GM04504 (cell line): ENCODE data around the gene BEST1.

Source experiments
- DNase-seq: peaks from one replicate; pipeline ENCODE4 v3.0.0-alpha.2; 2012; ENCODE audit warnings: low read depth

Gene BEST1

DNA sequence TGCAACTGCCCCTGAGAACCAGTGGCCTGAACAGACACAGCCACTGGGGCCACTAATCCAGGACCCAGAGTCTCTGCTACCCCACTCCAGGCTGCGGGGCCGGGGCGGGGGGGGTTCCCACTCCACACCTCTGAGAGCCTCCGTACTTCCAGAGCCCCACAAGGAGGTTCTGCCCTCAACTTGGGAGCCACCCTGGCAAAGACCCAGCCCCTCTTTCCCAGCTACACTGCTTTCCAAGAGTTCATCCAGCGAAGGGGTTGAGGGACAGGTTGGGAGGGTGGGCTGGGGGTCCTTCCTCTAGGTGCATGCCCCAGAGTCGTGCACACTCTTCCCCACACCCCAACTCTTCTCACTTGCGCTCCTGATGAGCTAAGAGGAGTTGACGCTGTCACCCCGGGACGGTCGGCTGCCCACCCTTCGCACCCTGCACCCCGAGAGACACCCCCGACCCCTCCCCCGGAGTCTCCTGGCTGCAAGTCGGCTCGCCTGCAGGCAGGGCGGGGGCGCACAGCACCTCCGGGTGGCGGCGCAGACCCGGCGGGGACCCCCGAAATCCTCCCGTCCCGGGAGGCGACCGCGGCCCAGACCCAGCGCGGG, 33.3 kb upstream of the BEST1 start:
- no peak for DNase-seq

DNA sequence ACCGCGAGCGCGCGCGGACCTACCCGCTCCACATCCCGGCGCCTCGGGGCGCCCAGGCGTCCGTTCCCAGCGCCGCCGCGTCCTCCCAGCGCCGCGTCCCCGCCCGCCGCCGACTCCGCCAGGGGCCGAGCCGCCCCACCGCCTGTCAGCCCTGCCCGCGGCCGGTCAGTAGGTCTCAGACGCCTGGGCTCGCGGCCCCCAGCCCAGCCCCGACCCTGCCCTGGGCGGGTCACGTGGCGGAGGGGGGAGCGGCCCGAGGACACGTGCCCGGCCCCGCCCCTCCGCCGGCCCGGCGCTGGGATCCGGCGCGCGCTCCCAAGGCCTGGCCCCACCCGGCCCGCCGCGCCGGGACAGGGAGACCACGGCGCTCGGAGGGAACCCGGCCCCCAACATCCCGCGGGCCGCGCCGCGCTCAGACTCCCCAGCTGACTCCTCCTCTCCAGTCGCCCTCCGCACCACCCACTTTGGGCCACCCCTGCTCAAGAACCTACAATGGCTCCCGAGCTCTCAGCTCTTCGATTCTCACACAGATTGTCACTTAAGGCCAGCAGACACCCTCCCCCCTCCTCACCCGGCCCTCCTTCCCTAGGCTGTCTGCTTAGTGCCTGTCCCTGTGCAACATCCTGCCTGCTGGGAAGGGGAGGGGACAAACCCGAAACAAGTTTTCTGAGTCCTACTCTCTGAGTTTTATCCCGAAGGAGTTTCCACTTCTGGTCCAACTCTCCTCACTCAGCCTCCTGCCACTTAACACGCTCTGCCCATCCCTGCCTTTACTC, 32.6 kb upstream of the BEST1 start, which contains the start of gene RAB3IL1:
Gene RAB3IL1 (minus strand): TSS at position 233 of the 776 bp plus-strand sequence. CDS start 199 bp downstream, at position 34.
- no peak for DNase-seq

DNA sequence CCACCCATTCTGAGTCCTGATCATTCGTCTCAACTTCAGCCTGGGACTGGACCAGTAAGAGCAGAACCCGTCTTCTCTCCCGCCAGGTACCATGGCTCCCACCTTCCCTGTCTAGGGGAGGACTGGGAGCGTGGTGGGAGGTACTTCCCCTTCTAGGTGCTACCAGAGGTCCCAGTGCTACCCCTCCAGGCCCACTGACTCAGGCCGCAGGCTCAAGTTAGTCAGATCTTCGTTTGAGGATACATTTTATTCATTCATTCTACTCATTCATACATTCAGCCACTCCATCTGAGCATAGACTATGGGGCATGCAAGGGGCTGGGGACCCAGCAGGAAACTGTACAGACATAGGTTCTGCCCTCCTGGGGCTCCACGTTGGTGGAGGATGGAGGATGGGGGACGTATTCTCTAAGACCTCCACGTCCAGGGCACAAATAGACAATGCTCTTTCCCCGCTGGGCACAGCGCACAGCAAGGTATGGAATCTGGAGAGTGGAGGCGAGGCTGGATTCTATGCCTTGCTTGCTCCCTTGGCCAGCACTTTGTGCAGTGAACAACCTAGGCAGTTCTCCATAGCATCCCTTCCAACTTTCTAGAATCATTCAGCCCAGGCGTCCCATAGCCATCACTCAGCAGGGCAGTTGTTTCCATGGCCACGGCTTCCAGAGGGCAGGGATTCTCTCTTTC, 31.8 kb upstream of the BEST1 start:
- no peak for DNase-seq

DNA sequence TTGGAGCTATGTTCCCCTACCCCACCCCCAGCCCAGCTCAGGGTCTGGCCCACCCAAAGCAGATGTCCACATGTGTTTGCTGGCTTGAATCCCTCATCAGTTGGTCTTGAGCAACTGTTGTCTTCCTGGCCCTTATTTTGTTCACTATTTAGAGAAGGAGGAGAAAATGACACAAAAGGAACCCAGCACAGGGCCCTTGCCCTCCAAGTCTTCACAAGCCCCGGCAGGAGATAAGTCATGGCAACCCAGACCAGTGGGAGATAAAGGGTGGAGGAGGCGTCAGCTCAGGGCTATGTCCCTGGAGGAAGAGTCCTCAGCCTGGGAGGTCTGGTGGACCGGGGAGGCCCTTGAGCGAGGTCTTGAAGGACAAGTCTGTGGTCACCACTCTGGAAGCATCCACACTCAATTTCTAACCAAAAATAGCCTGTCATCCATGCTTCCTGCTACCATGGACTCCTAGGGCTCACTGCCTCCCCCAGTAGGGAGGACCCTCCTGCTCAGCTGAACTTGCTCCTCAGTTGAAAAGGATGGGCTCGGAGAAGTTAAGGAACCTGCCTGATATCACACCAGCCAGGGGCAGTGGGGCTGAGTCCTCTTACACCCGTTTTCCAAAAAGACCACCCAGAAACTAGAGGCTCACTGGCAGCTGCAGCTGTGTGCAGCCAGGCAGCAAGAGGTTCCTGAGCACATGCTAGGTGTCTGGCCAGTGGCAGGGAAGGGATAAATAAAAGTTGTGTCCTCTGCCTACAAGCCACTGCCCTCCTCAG, 31.0 kb upstream of the BEST1 start:
- DNase-seq, result no peak

DNA sequence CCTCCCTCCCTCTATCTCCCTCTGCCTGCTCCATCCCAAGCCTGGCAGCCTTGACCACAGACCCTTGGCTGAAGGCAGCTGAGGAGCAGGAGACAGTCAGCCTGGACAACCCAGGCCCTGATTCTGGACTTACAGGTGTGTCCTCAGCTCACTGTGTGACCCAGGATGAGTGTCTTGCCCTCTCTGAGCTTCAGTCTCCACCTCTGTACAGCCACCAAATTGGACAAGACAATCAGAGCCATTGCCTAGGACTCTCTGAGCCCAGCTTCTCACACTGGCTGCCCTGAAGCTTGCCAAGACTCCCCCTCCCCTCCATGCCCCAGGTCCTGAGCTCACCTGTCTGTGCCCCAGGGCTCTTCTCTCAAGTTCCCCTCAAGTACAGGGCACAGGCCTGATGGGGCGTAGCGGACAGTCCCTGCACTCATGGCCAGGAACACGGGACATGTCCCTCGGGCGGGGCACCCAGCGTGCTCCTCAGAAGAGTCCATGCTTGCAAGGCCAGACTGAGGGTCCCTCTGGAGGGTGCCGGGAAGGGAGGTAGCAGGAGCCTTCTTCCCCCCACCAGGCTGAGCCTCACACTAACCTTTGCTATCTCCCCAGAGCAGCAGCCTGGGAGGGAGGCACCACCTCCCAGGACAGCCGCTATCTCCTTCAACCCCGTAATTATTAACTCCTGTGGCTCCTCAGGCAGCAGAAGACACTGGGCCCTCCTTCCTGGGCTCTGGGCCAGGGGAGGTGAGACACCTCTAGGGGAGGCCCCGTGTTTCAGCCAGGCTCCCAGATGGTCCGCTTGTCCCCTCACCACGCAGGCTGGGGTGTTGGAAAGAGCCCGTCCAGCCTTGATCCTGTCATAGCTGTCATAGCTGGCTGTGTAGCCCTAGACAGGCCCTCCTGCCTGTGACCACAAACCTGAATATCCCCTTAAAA, 30.2 kb upstream of the BEST1 start:
- DNase-seq, result no peak

DNA sequence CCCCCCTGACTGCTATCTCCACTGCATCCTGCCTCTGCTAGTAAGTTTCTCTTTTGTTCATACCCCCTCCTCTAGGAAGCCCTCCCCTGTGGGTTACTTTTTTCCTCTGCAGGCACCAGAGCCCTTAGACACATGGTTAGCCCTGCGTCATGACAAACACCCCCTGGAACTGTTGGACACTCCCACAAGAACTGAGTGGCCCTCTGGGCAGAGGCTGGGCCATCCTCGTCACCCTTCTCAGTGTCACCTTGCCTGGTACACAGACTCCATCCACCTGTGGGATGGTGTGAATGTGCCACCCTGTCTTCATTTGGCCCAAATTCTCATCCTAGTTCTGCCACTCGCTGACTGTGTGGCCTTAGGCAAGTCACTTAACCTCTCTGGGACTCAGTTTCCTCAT, 28.7 kb upstream of the BEST1 start:
- no peak for DNase-seq

DNA sequence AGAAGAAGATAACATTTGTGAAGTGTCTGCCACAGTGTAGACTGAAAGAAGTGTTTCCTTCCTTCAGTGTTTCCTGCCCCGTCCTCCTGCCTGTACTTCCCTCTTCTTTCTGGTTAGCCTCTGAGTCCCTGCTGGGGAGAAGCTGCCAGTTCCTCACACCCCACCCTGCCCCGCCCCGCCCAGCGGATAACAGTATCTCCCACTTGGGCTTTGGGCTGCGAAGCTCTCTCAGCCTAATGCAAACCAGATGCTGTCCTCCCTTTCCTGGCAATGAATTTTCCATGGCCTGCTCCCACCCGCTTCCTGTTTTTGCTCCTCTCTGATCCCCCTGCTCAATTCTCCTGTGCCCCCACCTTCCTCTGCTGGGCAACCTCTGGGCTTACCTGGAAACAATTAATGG, 27.6 kb upstream of the BEST1 start:
- peak; percentile 50 for DNase-seq

DNA sequence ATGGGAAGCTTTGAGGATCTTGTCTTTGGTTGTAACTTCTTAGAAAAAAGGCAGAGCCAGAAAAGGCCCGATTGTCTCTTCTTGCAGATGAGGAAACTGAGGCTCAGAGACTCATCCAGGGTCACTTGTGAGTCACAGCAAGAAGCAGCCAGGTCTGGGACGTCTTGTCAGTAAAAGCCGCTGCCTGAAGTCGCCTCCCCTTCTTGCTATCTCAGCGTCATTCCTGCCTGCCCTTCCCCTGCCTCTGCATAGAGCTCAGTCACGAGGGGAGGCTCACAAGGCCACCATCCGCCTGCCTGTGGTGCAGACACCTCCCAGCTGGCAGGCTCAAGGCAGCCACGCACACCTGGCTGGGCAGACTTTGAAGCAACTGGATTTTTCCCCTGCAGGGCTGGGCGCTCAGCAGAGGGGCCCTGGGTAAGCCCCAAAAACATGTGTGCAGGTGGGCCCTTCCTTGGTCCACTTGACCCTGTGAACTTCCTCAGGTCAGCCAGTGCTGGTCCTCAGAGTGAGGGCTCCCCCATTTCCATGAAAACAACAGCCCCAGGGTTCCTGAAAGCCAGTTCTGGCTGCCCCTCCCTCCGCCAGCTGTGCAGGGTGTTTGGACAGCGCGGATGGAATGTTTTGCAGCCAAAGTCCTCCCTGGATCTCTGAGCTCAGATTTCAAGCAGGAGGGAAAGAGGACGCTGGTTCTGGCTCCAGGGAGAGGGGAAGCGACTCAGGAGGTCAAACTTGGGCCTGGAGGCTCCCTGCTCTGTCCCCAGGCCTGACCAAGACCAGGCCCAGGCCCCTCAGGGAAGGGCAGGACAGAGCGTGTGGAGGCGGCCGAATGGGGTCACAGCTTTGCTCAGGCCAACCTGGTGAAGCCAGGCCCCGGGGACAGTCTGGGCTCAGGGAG, 26.7 kb upstream of the BEST1 start:
- no peak for DNase-seq

DNA sequence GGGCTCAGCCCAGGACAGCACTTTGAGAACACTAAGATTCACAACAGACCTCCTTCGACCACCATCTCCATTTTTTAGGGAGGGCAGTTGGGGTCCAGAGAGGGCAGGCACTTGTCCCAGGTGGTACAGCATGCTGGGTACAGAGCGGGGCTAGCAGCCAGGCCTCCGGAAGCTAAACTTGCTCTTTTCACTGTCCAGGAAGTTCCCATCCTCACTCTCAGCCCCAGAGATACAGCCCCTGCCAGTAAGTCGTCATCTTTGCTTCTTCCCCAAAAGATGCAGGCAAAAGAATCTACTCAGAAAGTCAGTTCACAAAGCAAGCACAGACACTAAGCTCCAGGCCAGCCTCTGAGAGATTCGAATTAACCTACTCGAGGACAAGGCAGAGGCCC, 26.1 kb upstream of the BEST1 start:
- DNase-seq, result no peak

DNA sequence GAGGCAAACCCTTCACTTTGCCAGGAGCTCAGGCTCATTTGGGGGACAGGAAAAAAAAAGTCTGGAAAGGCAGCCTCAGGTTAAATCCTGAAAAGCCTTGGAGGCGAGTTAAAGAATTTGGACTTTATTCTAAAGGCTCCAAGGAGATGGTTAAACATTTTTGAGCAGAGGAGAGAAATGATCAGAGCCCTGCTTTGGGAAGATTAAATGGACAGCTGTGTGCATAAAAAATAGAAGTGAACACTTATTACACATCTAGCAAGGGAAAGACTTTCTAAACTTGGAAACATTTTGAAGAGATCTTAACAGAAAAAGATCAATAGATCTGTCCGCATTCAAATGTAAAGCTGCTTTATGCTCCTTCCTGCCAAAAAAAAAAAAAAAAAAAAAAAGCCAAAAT, 24.4 kb upstream of the BEST1 start:
- DNase-seq, result no peak

DNA sequence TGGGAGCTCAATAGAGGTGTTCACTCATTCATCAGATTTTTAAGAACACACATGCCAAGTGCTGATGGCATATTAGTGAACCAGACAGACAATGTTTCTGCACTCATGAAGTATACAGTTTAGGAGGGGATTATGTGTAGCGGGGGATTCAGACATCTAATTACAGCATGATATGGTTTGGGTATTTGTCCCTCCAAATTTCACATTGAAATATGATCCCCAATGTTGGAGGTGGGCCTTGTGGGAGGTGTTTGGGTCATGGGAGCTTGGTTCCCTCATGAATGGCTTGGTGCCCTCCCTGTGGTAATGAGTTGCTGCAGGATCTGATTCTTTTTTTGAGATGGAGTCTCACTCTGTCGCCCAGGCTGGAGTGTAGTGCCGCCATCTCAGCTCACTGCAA, 23.9 kb upstream of the BEST1 start:
- DNase-seq, result no peak

DNA sequence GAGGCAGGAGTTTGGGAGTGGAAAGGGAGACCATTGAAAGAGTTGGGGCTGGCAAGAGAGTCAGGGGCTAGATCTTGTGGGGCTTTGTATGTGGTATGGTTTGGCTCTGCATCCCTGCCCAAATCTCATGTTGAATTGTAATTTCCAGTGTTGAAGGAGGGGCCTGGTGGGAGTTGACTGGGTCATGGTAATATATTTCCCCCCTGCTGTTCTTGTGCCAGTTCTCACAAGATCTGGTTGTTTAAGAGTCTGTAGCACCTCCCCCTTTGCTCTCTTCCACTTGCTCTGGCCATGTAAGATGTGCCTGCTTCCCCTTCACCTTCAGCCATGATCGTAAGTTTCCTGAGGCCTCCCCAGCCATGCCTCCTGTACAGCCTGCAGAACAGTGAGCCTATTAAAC, 22.6 kb upstream of the BEST1 start:
- DNase-seq, result no peak

DNA sequence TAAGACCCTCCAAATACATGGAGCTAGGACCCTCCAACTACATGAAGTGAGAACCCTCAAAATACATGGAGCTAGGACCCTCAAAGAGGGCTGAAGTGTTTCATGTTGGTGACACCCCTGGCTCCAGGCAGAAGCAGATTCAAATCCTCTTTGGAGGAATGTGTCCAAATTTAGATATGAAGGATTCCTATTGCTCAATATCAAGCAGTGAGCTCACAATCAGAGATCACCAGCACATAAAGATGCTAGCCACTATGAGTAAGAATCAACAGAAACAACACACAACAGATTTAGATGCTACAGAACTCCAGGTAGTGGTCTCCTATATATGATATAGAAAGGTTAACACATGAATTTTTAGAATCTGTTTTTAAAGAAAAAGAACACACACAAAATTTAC, 21.5 kb upstream of the BEST1 start:
- DNase-seq, result no peak

DNA sequence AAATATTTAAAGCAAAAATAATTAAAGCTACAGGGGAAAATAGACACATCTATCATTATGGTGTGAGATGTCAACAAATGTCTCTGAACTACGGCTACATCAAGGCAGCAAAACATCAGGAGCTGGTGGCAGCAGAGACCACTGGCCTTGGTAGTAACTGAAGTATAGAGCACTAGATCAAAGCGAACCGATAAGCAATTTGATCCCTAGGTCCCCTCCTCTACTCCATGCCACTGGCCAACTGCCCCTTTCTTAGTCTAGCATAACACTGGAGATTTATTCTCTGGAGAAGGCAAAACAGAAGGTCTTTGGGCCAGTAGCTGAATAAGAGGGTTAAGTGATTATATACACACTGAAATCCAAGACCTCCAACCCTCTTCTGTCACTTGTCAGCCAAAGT, 19.2 kb upstream of the BEST1 start:
- DNase-seq, result no peak

DNA sequence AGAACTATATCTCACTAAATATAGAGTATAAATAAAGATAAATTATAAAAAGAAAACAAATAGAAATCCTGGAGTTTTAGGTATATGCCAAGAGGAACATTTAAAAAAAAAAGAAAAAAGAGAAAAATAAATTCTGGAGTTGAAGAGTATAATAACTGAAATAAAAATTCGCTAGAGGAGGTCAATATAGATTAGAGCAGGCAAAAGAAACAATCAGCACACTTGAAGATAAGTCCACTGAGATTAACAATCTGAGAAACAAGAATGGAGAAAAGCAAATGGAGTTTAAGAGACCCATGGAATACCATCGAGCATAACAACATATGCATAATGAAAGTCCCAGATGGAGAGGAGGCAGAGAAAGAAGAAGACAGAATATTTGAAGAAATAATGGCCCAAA, 14.3 kb upstream of the BEST1 start:
- no peak for DNase-seq

DNA sequence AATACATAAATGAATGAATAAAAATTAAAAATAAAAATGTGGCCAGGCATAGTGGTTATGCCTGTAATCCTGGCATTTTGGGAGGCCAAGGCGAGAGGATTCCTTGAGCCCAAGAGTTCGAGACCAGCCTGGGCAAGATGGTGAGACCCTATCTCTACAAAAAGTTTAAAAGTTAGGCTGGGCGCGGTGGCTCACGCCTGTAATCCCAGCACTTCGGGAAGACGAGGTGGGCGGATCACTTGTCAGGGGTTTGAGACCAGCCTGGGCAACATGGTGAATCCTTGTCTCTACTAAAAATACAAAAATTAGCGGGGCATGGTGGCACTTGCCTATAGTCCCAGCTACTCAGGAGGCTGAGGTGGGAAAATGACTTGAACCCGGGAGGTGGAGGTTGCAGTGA, 9.7 kb upstream of the BEST1 start:
- no peak for DNase-seq

DNA sequence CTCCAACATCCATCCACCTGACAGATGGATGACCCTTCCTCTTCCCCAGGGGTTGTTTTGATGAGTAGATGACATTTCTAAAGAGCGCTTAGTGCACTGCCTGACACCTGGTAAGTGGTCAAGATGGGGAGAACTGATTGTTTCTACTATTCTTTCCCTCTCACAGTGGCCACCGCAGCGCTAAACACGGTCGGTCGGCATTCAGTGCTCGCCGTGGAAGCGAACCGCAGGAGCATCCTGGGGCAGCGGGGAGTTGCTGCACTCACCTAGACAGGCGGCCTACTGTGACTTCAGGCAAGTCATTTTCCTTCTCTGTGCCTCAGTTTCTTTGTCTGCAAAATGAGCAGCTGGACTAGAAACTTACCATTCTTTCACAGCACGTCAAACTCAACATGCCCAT, 5.0 kb upstream of the BEST1 start:
- no peak for DNase-seq

DNA sequence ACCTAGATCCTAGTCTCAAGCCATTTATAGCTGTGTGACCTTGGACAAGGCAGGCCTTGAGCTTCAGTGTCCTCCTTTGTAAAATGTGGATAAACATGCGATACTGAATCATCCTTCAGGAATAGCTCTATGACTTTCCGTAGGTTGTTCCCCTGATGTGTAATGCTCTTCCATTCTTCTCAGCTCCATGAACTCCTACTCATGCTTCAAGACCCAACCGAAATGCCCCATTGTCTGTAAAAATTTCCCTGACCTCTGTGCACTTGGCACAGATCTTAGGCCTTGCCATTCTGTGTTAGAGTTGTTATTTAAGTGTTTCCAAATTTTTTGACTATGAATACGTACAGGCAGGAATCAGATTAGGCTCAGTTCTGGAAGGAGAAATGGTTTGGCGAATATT, 3.3 kb upstream of the BEST1 start:
- no peak for DNase-seq

DNA sequence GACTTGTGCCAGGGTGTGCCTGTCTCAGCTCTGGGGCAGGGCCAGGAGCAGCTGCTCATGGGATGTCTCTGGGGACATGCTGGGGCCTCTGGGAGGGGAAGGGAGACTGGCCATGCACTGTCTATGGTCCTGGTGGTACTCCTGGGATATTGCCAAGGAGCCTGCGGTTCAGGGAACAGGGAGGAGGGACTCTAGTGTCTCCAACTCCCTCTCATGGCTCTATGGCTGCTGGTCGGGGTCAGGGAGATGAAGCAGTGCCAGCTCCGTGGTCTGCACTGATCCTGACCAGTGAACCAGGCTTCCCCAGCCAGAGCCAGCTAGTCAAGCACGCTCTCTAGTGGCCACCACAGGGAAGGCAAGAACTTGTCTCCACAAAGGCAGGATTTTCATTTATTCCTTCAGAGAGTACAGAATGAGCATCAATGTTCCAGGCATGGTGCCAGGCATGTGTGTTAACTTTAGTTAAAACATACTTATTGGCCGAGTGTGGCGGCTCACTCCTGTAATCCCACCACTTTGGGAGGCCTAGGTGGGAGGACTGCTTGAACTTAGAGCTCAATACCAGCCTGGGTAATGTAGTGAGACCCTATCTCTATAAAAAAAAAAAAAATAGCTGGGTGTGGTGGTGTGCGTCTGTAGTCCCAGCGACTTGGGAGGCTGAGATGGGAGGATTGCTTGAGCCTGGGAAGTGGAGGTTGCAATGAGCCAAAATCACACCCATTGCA, 2.5 kb upstream of the BEST1 start:
- peak; percentile 80 for DNase-seq

DNA sequence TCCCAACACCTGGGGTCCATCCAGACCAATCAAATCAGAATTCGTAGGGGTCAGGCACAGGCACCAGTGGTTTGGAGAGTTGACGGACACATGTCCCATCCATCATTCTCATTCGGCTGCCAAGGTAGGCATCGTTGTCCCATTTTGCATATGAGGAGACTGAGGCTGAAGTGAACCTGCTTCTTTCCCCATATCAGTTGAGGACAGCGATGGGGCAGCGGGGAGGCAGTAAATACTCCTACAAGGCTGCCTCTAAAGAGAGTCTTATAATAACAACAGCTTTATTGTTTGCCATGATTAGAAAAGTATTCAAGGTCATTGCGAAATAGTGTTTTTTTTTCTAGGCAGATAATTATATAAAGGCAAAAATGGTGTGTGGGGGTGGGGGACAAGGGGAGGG, 1.6 kb upstream of the BEST1 start:
- no peak for DNase-seq
